ENCODE measurements around the gene PPP1R14B. TPM values are rescaled to one million over a fixed set of nuclear protein-coding genes. Genes with fewer than 3 reads are reported as not detected.

Gene PPP1R14B
- total RNA-seq, 1 experiment from 2014 or later = 583 TPM

DNA sequence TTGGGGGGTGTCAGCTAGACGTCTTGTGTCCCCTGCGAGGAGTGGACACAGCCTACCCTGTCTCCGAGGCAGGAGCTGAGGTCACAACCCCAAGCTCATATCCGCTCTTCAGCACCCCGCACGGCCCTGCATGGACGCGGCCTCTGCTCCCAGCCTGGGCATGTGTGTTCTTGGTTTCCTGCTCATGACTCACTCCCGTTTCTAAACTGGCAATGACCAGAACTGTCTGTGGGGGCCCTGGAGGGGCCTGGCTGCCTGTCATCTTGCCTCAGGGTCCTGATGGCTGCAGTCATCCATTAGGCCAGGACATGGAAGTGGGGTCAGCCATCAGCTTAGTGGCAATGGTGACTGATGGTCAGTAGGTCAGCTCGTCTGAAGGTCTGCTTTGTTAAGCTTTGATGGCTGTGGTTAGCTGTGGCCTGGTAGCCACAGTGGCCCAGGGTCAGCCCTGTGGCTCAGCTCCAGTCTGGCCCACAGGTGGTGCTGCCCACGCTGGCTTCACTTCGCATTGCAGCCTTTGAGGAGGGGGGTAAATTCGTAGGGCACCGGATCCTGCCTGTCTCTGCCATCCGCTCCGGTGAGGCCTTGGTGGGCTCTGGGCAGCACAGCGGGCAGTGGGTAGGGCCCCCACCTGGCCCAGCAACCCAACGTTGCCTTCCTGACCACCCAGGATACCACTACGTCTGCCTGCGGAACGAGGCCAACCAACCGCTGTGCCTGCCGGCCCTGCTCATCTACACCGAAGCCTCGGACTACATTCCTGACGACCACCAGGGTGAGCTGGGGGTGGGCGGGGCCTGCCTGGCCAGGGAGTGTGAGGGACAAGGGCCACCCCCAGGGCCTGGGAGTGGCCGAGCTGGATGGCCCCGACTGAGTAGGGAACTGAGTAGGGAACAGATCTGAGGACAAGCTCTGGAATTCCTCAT is 16.5 kb upstream of the PPP1R14B start:
- POLR2A ChIA-PET = no interaction called here
- peak; percentile 42 for DNase-seq (ENCODE audit: unreplicated experiment)
- BruUV-seq (replicated peaks) = no TSS peak
- no peaks in the 10 kb centered on the region for H3K27me3 Mint-ChIP-seq (ENCODE audit: insufficient read depth, unreplicated experiment)
- intact Hi-C loops (cut with micrococcal nuclease) = no loop called here
- TF ChIP-seq, protein P1, sequence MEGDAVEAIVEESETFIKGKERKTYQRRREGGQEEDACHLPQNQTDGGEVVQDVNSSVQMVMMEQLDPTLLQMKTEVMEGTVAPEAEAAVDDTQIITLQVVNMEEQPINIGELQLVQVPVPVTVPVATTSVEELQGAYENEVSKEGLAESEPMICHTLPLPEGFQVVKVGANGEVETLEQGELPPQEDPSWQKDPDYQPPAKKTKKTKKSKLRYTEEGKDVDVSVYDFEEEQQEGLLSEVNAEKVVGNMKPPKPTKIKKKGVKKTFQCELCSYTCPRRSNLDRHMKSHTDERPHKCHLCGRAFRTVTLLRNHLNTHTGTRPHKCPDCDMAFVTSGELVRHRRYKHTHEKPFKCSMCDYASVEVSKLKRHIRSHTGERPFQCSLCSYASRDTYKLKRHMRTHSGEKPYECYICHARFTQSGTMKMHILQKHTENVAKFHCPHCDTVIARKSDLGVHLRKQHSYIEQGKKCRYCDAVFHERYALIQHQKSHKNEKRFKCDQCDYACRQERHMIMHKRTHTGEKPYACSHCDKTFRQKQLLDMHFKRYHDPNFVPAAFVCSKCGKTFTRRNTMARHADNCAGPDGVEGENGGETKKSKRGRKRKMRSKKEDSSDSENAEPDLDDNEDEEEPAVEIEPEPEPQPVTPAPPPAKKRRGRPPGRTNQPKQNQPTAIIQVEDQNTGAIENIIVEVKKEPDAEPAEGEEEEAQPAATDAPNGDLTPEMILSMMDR (IDR thresholded peaks at IDR 0.05; ENCODE audit: unreplicated experiment) = no peak
- peaks cover 58% of the 10 kb centered on the region for H3K36me3 Mint-ChIP-seq (ENCODE audit: insufficient read depth, unreplicated experiment)
- no peak overlapping the region for H3K4me3 Mint-ChIP-seq (ENCODE audit: unreplicated experiment)
- H3K9me3 Mint-ChIP-seq (ENCODE audit: unreplicated experiment) = no peaks in the 10 kb centered on the region
- H3K4me1 Mint-ChIP-seq (ENCODE audit: insufficient read depth, unreplicated experiment) = peaks cover 13% of the 10 kb centered on the region
- CTCF ChIA-PET = interaction anchor here (0.6 to 3.3 kb wide), 6 partner anchors 9 to 617 kb away, joined by 3 to 14 read pairs (median 4); partner anchors contain the start of gene PLCB3
- H3K27ac Mint-ChIP-seq (ENCODE audit: low read depth, unreplicated experiment) = no peak overlapping the region

- CTCF ChIA-PET = interaction anchor here (1.3 to 3.3 kb wide), 3 partner anchors 12 to 42 kb away, joined by 5 to 14 read pairs (median 12); partner anchors contain the start of gene PLCB3
- H3K9me3 Mint-ChIP-seq (ENCODE audit: unreplicated experiment) = no peaks in the 10 kb centered on the region
- no peaks in the 10 kb centered on the region for H3K27me3 Mint-ChIP-seq (ENCODE audit: insufficient read depth, unreplicated experiment)
- TF ChIP-seq, protein P1 (IDR thresholded peaks at IDR 0.05; ENCODE audit: unreplicated experiment) = no peak
- POLR2A ChIA-PET = interaction anchor here (1.7 kb wide), 1 partner anchor 8 kb away, joined by 6 read pairs; no protein-coding TSS in a partner anchor
- H3K4me1 Mint-ChIP-seq (ENCODE audit: insufficient read depth, unreplicated experiment) = peaks cover 9% of the 10 kb centered on the region
- no peak overlapping the region for H3K4me3 Mint-ChIP-seq (ENCODE audit: unreplicated experiment)
- no peak for DNase-seq (ENCODE audit: unreplicated experiment)
- intact Hi-C loops (cut with micrococcal nuclease) = no loop called here
- peaks cover 56% of the 10 kb centered on the region for H3K36me3 Mint-ChIP-seq (ENCODE audit: insufficient read depth, unreplicated experiment)
- BruUV-seq (replicated peaks) = no TSS peak
- H3K27ac Mint-ChIP-seq (ENCODE audit: low read depth, unreplicated experiment) = no peak overlapping the region
These were observed 15.7 kb upstream of the PPP1R14B start for GRCh38 chr11:64262271-64263002.

DNA sequence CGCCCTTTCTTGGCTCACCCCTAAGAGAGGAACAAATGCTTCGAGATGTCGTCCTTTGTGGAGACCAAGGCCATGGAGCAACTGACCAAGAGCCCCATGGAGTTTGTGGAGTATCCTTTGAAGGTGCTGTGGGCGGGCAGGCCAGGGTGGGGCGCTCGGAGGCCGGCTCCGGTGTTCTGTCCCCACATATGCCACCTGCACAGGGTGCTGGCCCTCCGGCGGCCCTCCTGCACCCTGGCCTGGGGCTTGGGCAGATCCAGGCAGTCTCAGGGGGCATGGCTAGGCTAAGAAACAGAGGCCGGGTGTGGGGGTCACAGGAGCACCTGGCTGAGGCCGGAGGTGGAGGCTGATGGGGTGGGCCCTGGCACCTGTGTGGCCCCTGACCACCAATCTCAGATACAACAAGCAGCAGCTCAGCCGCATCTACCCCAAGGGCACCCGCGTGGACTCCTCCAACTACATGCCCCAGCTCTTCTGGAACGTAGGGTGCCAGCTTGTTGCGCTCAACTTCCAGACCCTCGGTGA is 14.9 kb upstream of the PPP1R14B start:
- intact Hi-C loops (cut with micrococcal nuclease) = no loop called here
- Mint-ChIP-seq H3K27me3 (ENCODE audit: insufficient read depth, unreplicated experiment) (no peaks in the 10 kb centered on the region), H3K4me1 (ENCODE audit: insufficient read depth, unreplicated experiment) (peaks cover 10% of the 10 kb centered on the region), H3K9me3 (ENCODE audit: unreplicated experiment) (no peaks in the 10 kb centered on the region), H3K36me3 (ENCODE audit: insufficient read depth, unreplicated experiment) (peaks cover 54% of the 10 kb centered on the region), H3K4me3 (ENCODE audit: unreplicated experiment) (no peak overlapping the region), H3K27ac (ENCODE audit: low read depth, unreplicated experiment) (no peak overlapping the region)
- ChIA-PET POLR2A (interaction anchor here (1.7 kb wide), 1 partner anchor 9 kb away, joined by 6 read pairs; no protein-coding TSS in a partner anchor), CTCF (interaction anchor here (3.3 kb wide), 1 partner anchor 11 kb away, joined by 14 read pairs; the partner anchor contains the start of gene PLCB3)
- BruUV-seq (replicated peaks) = no TSS peak
- no peak for DNase-seq (ENCODE audit: unreplicated experiment)
- TF ChIP-seq, protein P1 (IDR thresholded peaks at IDR 0.05; ENCODE audit: unreplicated experiment) = no peak

Data from MCF 10A (cell line).